ENCODE results near the gene EPHA2. TPM values are rescaled to one million over a fixed set of nuclear protein-coding genes. Genes with fewer than 3 reads are reported as not detected.
"Not testable (repeated sequence)": the region's sequence is repeated elsewhere in the genome, so short reads cannot be mapped to it uniquely, and the experiment has no call there.

Gene EPHA2
- total RNA-seq, 1 donor from 2014 or later = 42.7 TPM

DNA sequence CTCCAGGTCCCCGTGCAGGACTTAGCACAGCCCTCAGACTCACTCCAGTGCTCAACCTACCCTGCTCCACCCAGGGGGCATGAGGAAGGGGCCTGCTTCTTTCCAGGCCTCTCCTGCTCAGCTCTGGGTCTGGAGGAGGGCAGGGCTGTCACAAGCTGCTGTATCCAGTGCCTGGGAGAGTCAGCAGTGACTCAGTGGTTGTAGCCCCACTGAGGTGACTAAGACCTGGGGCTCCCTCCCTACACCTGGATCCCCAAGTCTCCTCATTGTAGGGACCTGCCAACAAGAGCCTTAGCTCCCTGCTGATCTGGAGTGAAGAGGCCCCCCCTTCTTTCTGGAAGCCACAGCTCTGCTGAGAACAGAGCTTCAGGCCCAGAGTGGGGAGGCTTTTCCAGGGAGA, 46.3 kb downstream of the EPHA2 start:
- no peaks in the 10 kb centered on the region for H3K27me3 ChIP-seq
- intact Hi-C loops (cut with DNase I) = no loop called here

DNA sequence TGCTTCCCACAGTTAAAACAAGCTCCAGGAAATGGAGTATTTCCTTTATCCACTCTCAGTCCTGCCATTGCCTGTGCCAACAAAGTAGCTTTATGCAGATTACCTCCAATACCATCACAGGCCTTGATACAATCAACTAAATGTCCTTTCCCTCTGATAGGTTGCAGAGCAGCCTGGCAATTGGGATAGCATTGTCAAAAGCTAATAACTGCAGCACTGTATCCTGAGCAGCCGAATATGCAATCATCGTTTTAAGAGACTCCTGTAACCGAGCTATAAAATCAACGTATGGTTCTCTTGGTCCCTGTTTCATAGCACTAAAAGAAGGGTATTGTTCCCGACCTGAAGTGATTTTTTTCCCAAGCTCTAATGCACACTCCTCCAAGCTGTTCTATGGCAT, 48.8 kb downstream of the EPHA2 start:
- H3K27me3 ChIP-seq; H3K4me3 ChIP-seq; H3K4me1 ChIP-seq; H3K36me3 ChIP-seq; intact Hi-C loops (cut with DNase I); DNase-seq (ENCODE audit: low spot score in 2 of 2); H3K27ac ChIP-seq: not testable (repeated sequence)
- H3K9me3 ChIP-seq = peaks cover 0 to 11% of the 10 kb centered on the region in 2 donors

More for the DNA sequence above, 46.3 kb downstream of the EPHA2 start:
- H3K27ac ChIP-seq = no peak overlapping the region
- no peaks in the 10 kb centered on the region for H3K36me3 ChIP-seq
- TF ChIP-seq, protein P1, sequence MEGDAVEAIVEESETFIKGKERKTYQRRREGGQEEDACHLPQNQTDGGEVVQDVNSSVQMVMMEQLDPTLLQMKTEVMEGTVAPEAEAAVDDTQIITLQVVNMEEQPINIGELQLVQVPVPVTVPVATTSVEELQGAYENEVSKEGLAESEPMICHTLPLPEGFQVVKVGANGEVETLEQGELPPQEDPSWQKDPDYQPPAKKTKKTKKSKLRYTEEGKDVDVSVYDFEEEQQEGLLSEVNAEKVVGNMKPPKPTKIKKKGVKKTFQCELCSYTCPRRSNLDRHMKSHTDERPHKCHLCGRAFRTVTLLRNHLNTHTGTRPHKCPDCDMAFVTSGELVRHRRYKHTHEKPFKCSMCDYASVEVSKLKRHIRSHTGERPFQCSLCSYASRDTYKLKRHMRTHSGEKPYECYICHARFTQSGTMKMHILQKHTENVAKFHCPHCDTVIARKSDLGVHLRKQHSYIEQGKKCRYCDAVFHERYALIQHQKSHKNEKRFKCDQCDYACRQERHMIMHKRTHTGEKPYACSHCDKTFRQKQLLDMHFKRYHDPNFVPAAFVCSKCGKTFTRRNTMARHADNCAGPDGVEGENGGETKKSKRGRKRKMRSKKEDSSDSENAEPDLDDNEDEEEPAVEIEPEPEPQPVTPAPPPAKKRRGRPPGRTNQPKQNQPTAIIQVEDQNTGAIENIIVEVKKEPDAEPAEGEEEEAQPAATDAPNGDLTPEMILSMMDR (IDR thresholded peaks at IDR 0.05) = no peak
- peaks cover 0 to 11% of the 10 kb centered on the region in 2 donors for H3K9me3 ChIP-seq
- H3K4me3 ChIP-seq = no peak overlapping the region
- no peak for DNase-seq (ENCODE audit: low spot score in 2 of 2)
- H3K4me1 ChIP-seq = peaks cover 0 to 2% of the 10 kb centered on the region in 2 donors

DNA sequence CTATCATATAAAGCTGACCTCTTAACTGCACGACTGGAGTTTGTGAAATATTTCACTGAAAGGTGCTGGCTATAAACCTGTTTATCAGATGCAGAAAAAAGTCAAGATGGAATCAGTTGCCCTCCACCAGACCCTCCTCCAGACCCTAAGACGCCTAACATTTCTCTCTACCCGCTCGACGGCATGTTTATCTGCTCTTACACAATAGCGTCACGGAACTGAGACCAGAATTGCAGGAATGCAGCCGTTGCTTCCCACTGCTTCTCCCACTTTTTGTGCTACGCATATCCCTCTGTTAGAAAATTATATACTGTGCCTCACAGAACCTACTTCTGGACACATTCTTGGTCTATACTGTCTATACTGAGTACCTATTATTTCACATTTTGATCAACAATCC, 54.2 kb downstream of the EPHA2 start:
- intact Hi-C loops (cut with DNase I) = no loop called here
- Histone ChIP-seq H3K4me3 (no peak overlapping the region), H3K4me1 (no peaks in the 10 kb centered on the region), H3K9me3 (no peaks in the 10 kb centered on the region), H3K27me3 (no peaks in the 10 kb centered on the region), H3K27ac (no peak overlapping the region), H3K36me3 (no peaks in the 10 kb centered on the region)
- TF ChIP-seq, protein P1 (IDR thresholded peaks at IDR 0.05) = no peak
- no peak for DNase-seq (ENCODE audit: low spot score in 2 of 2)

DNA sequence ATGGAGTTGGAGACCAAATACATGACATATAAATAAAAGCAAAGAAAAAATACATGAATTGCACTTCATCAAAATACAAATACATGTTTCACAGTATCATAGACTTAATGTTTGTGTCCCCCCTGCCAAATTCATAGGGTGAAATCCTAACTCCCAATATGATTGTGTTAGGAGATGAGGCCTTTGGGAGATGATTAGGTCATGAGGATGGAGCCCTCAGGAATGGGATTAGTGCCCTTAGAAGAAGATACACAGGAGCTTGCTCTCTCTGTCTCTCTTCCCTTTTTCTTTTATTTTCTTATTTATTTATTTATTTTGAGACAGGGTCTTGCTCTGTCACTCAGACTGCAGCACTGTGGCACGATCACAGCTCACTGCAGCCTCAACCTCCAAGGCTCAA, 56.5 kb downstream of the EPHA2 start:
- TF ChIP-seq, protein P1 (IDR thresholded peaks at IDR 0.05) = no peak
- Histone ChIP-seq H3K4me3 (no peak overlapping the region), H3K9me3 (no peaks in the 10 kb centered on the region), H3K4me1 (no peaks in the 10 kb centered on the region), H3K36me3 (no peaks in the 10 kb centered on the region), H3K27me3 (no peaks in the 10 kb centered on the region), H3K27ac (no peak overlapping the region)
- DNase-seq (ENCODE audit: low spot score in 2 of 2) = no peak
- intact Hi-C loops (cut with DNase I) = no loop called here

DNA sequence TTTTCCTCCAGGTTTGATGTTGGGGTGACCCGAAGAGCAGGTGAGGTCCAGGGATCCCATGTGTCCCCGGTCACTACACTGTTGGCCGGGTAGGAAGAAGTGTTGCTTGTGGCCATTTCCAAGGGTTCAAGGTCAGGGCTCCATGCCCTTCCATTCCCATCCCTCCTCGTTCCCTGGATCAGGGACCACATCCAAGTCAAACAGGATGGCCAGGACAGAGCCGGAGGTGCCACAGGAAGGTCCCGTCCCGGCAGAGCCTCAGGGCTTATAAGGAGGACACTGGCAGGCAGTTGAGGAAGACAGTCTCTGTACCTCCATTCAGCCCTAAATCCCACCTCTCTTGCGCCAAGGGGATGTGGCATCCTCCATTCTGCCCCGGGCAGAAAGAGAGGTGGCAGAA, 60.4 kb downstream of the EPHA2 start:
- Histone ChIP-seq H3K27ac (no peak overlapping the region), H3K36me3 (no peaks in the 10 kb centered on the region), H3K9me3 (no peaks in the 10 kb centered on the region), H3K4me1 (no peaks in the 10 kb centered on the region), H3K27me3 (no peaks in the 10 kb centered on the region), H3K4me3 (no peak overlapping the region)
- no peak for DNase-seq (ENCODE audit: low spot score in 2 of 2)
- intact Hi-C loops (cut with DNase I) = no loop called here
- TF ChIP-seq, protein P1 (IDR thresholded peaks at IDR 0.05) = no peak

DNA sequence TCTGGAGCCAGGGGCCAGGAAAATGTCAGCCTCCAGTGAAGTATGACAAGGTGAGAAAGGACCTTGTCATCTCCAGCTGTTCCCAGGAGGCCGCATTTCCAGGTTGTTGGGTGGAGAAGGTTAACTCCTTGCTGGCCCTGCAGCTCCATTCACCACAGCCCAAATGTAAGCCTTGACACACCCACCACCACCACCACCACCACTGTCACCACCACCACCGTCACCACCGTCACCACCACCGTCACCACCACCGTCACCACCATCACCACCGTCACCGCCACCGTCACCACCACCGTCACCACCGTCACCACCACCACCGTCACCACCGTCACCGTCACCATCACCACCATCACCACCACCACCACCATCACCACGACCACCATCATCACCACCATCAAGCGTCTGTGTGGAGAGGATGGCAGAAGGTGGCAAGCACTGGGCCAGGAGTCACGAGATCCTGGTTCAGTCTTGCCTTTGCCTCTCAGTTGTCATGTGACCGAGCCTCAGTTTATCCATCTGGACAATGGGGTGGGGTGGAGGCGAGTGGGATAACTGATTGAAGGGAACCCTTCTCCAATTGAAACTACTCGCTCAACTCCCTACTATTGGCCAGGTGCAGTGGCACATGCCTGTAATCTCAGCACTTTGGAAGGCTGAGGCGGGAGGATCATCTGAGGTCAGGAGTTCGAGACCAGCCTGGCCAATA, 61.3 kb downstream of the EPHA2 start:
- no peak for DNase-seq (ENCODE audit: low spot score in 2 of 2)
- H3K27ac ChIP-seq = no peak overlapping the region
- no peaks in the 10 kb centered on the region for H3K9me3 ChIP-seq
- no peaks in the 10 kb centered on the region for H3K4me1 ChIP-seq
- intact Hi-C loops (cut with DNase I) = no loop called here
- H3K4me3 ChIP-seq = no peak overlapping the region
- TF ChIP-seq, protein P1 (IDR thresholded peaks at IDR 0.05) = no peak
- no peaks in the 10 kb centered on the region for H3K27me3 ChIP-seq
- no peaks in the 10 kb centered on the region for H3K36me3 ChIP-seq
